Measurements from ENCODE around the gene ZNF710.

The ZNF710 gene

GRCh38 chr15:90019611-90020010, 18.5 kb downstream of the ZNF710 start:
- DNase-seq: no peak

GRCh38 chr15:90020021-90020735, 19.1 kb downstream of the ZNF710 start:
- DNase-seq: no peak

GRCh38 chr15:90020936-90021507, 19.9 kb downstream of the ZNF710 start:
- no peak for DNase-seq

GRCh38 chr15:90022345-90022744, 21.2 kb downstream of the ZNF710 start:
- DNase-seq: no peak

DNA sequence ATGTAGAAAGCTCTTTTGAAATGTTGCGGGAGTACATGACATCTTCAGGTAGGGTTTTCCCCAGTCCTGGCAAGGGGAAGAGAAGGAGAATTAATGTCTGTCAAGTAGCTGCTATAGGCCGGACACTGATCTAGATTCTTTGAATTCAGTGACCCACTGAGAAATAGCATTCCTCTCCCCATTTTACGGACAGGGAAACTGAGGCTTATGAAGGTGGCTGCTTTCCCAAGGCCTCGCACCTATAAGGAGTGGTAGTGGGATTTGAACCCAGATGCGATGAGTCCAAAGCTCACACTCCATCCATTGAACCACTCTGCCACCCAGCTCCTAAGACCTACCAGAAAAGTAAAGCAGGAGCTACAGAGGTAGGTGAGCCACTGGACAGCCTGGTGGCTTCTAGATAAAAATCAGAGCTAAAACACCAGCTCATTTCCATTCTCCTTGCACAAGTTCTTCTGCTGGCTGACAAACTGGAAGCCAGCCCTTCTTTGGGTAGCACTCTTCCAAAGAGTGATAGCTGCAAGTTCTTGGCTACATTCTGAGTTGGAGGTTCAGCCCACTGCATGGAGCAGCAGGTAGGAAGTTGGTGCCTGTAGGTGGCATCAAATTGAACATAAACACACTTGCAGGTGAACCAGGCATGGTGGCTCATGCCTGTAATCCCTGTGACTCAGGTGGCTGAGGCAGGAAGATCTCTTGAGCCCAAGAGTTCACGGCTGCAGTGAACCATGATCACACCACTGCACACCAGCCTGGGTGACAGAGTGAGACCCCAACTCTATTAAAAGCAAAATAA, 22.0 kb downstream of the ZNF710 start:
- DNase-seq: no peak

GRCh38 chr15:90024406-90024805, 23.3 kb downstream of the ZNF710 start:
- no peak for DNase-seq

DNA sequence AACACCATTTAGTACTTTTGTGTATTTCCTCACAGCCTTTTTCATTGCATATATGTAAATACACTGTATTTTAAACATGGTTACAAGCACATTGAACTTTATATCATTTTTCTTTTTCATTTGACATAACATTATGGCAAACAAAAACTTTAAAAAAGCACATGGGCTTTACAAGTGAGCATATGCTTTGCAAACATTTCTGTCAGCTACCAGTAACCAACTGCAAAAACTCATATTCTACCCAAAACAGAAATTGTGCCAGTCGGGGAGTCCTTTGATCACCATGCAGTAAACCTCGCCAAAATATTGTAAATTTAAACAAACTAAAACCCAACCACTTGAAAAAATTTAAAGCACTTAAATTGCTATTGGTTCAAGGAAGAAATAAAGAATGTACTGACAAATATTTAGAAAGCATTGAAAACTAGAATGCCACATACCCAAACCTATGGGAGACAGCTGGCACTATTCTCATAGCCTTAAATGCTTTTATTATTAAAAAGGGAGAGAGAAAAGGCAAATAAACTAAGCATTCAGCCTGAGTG, 24.4 kb downstream of the ZNF710 start:
- DNase-seq: no peak

GRCh38 chr15:90028376-90028944, 27.3 kb downstream of the ZNF710 start:
- DNase-seq: no peak

GRCh38 chr15:90029024-90029423, 27.9 kb downstream of the ZNF710 start:
- DNase-seq: no peak

GRCh38 chr15:90030376-90030775, 29.3 kb downstream of the ZNF710 start:
- DNase-seq: no peak

DNA sequence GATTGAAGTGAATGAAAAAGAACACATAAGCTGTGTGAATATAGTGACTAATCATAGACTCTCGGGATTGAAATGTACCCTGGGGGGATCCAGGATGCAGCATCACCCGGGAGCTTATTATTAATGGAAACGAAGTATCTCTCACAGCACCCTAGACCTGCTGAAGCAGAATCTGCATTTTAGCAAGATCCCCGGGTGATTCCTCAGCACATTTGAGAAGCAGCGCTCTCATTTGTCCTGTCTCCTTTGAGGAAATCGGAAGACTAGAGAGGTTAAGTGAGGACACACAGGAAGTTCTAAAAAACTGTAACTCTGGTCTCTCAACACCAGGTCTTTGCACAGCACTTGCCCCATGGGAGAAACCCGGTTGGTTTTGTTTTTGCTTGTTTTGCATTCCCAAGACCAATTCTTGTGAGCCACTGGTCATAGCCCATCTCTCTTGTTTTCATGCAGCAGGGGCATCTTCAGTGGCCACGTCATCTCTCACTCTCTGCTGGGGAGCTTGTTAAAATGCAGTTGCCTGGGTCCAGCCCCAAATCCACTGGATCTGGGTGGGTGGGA, 30.2 kb downstream of the ZNF710 start:
- peak; percentile 34 for DNase-seq

- no peak for DNase-seq
These were observed 31.9 kb downstream of the ZNF710 start for GRCh38 chr15:90033006-90033405.

- DNase-seq: no peak
These were observed 32.3 kb downstream of the ZNF710 start for GRCh38 chr15:90033448-90033847.

DNA sequence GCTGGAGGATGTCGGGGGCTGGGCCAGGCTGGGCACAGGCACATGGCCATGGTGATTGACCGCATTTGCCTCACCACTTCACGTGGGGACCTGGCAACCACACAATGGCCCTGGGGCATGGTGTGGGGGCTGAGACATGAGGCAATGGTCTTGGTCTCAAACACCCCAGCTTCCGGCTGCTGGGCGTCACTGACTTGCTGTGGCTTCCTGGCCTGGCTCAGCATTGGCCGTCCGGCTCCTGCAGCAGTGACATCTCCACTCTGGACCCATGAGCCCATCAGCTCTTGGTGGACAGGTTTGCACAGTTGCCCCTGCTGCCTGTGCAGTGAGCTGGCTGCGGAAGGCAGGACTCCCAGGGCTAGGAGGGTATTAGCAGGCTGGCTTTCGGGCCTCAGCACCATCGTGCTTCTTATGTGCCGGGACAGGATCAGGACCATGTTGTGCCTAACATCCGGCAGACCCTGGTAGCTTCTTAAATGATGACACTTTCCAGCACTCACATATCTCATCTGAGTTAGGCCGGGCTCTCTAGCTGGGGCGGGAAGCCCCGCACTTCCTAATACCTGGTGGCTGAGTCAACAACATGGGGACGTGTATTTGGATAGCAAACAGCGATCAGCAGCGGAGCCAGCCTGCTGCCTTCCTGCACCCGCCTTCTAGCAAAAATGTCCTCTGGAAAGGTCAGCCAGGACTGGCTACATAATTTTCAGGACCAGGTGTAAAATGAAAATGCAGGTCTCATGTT, 34.1 kb downstream of the ZNF710 start:
- DNase-seq: peak; percentile 63

- DNase-seq: no peak
These were observed 34.7 kb downstream of the ZNF710 start for GRCh38 chr15:90035840-90036230.

- DNase-seq: no peak
These were observed 35.2 kb downstream of the ZNF710 start for GRCh38 chr15:90036343-90036742.

- no peak for DNase-seq
These were observed 35.8 kb downstream of the ZNF710 start for GRCh38 chr15:90036806-90037510.

DNA sequence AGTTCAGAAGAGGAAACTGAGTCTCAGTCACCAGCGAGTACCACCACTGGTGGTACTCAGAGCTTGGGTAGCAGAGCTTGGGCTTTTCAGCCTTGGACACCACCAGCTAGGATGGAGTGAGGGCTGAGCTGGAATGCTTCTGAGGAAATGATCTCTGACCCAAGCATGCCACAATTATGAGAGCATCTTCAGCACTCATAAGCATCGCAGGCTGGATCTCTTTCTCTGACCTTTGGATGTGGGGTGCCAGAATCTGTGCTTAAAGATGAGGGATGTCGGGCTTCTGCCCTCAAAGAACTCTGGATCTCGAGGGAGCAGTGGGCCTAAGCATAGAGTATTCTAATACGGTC, 36.4 kb downstream of the ZNF710 start:
- DNase-seq: peak; percentile 39

DNA sequence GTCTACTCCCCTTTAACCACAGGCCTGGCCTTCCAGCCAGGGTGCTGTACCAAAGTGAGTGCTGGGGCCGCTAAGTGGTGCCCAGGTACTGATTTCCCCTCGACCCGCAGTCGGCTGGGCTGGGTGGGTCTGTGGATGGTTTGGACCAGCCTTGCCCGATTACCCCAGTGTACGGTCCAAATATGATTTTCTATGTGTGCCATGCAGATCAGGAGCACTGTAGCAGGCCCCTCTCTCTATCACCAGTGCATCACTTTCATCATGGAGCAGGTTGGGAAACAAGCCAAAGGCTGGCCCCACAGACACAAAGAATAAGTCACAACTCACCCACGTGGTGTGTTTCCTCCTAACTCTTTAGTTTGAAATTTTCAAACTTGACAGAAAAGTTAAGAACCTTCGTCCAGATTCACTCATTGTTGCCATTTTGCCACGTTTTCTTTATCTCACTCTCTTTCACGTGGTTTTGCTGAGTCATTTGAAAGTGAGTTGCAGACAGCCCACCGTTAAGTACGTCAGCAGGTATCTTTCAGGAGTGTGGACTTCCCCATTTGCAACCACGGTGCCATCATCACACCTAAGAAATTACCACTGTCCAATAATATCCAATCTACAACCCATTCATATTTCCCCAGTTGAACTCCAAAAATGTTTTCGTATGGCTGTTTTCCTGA, 37.0 kb downstream of the ZNF710 start:
- peak; percentile 38 for DNase-seq

GRCh38 chr15:90038632-90039095, 37.5 kb downstream of the ZNF710 start:
- no peak for DNase-seq

GRCh38 chr15:90039996-90040395, 38.9 kb downstream of the ZNF710 start:
- DNase-seq: no peak
